Left colon (tissue), 2 donors: ENCODE data around the gene ATF6. TPM values are rescaled to one million over a fixed set of nuclear protein-coding genes. Genes with fewer than 3 reads are reported as not detected.

Experiments
- ATAC-seq: fragments of 200-7000 bp; cut with Tn5 transposase; one replicate; pipeline ENCODE4 v1.9.1; 2020; ENCODE audit warnings: mild to moderate bottlenecking, moderate library complexity
- DNase-seq, 2 donors: peaks; one replicate each; pipeline ENCODE4 v3.0.0-alpha.2; 2020
- intact Hi-C, 2 donors: fragments of 100-400 bp; cut with DNase I in 1 of 2; cut with micrococcal nuclease in 1 of 2; formaldehyde crosslinking; loops; one replicate each; pipeline versions ENCODE4 v1.11.2 to v1.14.0; 2022; cut with DNase I, micrococcal nuclease
- total RNA-seq, 2 donors: library from RNA; stranded (reverse); fragmentation: NEBNext Ultra II Directional; extraction: Animal tissue kit (Norgen Biotek cat#: 25700); gene quantifications; one replicate each; pipeline ENCODE4 v1.2.1, GENCODE V29; 2021
- donor health status: DM: no; HTN: no; CAD: no.
- donor health status: DM: yes; HTN: yes; CAD: no.

Gene ATF6
- total RNA-seq, 2 donors from 2014 or later = 23.8 to 26.1 TPM

GRCh38 chr1:161944381-161944780 is 178.3 kb downstream of the ATF6 start:
- no peak for DNase-seq
- intact Hi-C loops = no loop called here
- no peak for ATAC-seq

GRCh38 chr1:161945306-161946060 is 179.4 kb downstream of the ATF6 start:
- intact Hi-C loops = no loop called here
- no peak for ATAC-seq

GRCh38 chr1:161946071-161946987 is 180.2 kb downstream of the ATF6 start:
- ATAC-seq (no peak), DNase-seq (no peak)
- intact Hi-C loops = no loop called here

More at GRCh38 chr1:161945306-161946060, 179.4 kb downstream of the ATF6 start:
- no peak for DNase-seq

- intact Hi-C loops = no loop called here
- ATAC-seq (no peak), DNase-seq (no peak)
Observed at GRCh38 chr1:161948435-161948834, 182.3 kb downstream of the ATF6 start.

- ATAC-seq = no peak
- intact Hi-C loops = no loop called here
- DNase-seq = no peak
Observed at GRCh38 chr1:161949548-161949947, 183.4 kb downstream of the ATF6 start.

GRCh38 chr1:161950377-161950776 is 184.3 kb downstream of the ATF6 start:
- ATAC-seq = no peak
- DNase-seq = no peak
- intact Hi-C loops = no loop called here

- intact Hi-C loops = no loop called here
- no peak for DNase-seq
- no peak for ATAC-seq
Observed at GRCh38 chr1:161951646-161952045, 185.5 kb downstream of the ATF6 start.

- intact Hi-C loops = no loop called here
- ATAC-seq (no peak), DNase-seq (no peak)
Observed at GRCh38 chr1:161952607-161953172, 186.6 kb downstream of the ATF6 start.

GRCh38 chr1:161953256-161953920 is 187.3 kb downstream of the ATF6 start:
- no peak for DNase-seq
- intact Hi-C loops = no loop called here
- ATAC-seq = no peak

- DNase-seq = no peak
- no peak for ATAC-seq
- intact Hi-C loops = no loop called here
Observed at GRCh38 chr1:161954050-161954449, 187.9 kb downstream of the ATF6 start.

GRCh38 chr1:161954466-161954865 is 188.3 kb downstream of the ATF6 start:
- intact Hi-C loops = no loop called here
- no peak for DNase-seq
- no peak for ATAC-seq

- ATAC-seq = no peak
- intact Hi-C loops = no loop called here
Observed at GRCh38 chr1:161955606-161956005, 189.5 kb downstream of the ATF6 start.

GRCh38 chr1:161956097-161956496 is 190.0 kb downstream of the ATF6 start:
- intact Hi-C loops = no loop called here
- ATAC-seq (no peak), DNase-seq (no peak)

More at GRCh38 chr1:161955606-161956005, 189.5 kb downstream of the ATF6 start:
- DNase-seq = no peak

GRCh38 chr1:161956930-161957329 is 190.8 kb downstream of the ATF6 start:
- DNase-seq (no peak), ATAC-seq (no peak)
- intact Hi-C loops = no loop called here

GRCh38 chr1:161958425-161958824 is 192.3 kb downstream of the ATF6 start:
- no peak for ATAC-seq

GRCh38 chr1:161962091-161962887 is 196.2 kb downstream of the ATF6 start:
- ATAC-seq = no peak
- intact Hi-C loops = no loop called here
- DNase-seq = no peak

More at GRCh38 chr1:161958425-161958824, 192.3 kb downstream of the ATF6 start:
- DNase-seq = no peak
- intact Hi-C loops = no loop called here

- ATAC-seq (no peak), DNase-seq (no peak)
- intact Hi-C loops = no loop called here
Observed at GRCh38 chr1:161966067-161966466, 199.9 kb downstream of the ATF6 start.

GRCh38 chr1:161970036-161970435 is 203.9 kb downstream of the ATF6 start:
- ATAC-seq = no peak
- intact Hi-C loops = no loop called here
- no peak for DNase-seq
